Measurements from ENCODE around the gene GAPVD1. TPM values are rescaled to one million over a fixed set of nuclear protein-coding genes. Genes with fewer than 3 reads are reported as not detected.

Gene GAPVD1
- total RNA-seq, 1 experiment from 2014 or later: 53.1 TPM

DNA sequence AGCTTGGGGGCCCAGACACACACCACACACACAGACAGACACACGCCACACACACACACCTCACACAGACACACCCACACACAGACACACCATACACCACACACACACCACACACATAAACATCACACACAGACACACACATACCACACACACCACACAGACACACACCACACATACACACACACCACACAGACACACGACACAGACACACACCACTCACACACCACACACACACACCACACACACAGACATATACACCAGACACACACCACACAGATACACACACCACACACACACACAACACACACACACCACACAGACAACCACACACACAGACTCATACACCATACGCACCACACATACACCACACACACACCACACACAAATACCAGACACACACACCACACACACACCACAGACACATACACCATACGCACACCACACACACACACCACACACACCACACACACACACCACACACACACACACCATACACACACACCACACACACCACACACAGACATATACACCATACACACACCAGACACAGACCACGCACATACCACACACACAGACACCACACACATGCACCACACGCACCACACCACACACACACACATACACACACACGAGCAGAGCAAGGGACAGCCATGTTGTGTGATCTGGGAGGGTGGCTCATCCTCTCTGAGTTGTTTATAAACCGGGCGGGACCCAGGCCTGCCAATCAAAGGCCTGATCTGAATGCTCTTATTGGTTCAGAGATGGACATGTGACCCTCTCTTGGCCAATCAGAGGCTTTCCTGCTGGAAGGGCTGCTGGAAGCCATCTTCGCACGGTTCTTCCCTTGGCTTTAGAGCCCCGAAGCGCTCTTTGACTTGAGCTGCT lies 148.3 kb downstream of the GAPVD1 start (continued):
- TF ChIP-seq ZFX (IDR thresholded peaks at IDR 0.05) (no peak), TCF7L2 (IDR thresholded peaks at IDR 0.05; ENCODE audit: borderline replicate concordance, extremely low read depth, insufficient read depth, insufficient read length) (peak; percentile 75), YY1 (IDR thresholded peaks at IDR 0.05; ENCODE audit: extremely low read depth, insufficient replicate concordance, low read depth, low read length) (peak; percentile 92), ZNF274 (IDR thresholded peaks at IDR 0.05; ENCODE audit: low read depth, low read length) (no peak)

DNA sequence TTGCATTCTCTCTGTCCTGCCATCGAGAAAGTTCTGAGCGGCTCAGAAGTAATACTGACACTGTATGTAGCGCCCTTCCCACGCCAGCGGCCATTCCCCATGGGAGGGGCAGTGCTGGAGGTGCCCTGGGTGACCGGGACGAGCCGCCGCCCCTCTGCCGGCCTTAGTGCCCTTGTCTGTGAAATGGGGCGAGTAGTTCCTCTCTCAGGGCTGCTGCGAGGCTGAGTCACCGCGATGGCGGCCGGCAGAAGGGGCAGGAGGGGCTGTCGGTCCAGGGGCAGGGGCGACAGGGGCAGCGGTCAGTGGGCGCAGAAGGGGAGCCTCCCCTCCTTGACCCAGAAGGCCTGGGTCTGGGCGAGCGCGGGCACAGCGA lies 148.9 kb downstream of the GAPVD1 start:
- TF ChIP-seq SIN3A (IDR thresholded peaks at IDR 0.05; ENCODE audit: low read depth) (no peak), EGR1 (IDR thresholded peaks at IDR 0.05; ENCODE audit: low read depth) (no peak), JUND (IDR thresholded peaks at IDR 0.05) (no peak), ZBTB33 (IDR thresholded peaks at IDR 0.05; ENCODE audit: extremely low read depth, insufficient replicate concordance, low read length) (no peak), CBX3 (IDR thresholded peaks at IDR 0.05; ENCODE audit: low read depth) (no peak), EZH2phosphoT487 (IDR thresholded peaks at IDR 0.05; ENCODE audit: borderline replicate concordance) (no peak)
- DNase-seq (ENCODE audit: low read depth, low spot score) (no peak), ATAC-seq (peak; percentile 18)
- no peaks in the 10 kb centered on the region; the same call in 1 of the 2 replicates for H3K79me2 ChIP-seq (ENCODE audit: insufficient read depth, low read length)
- ChIA-PET RAD21 (ENCODE audit: low non-redundant PET in 1 of 2, low total read pairs in 2 of 2, uncharacterized antibody in 2 of 2, unreplicated experiment in 2 of 2) (no interaction called here), POLR2A (interaction anchor here (2.8 kb wide), 1 partner anchor 11 kb away, joined by 12 read pairs; no protein-coding TSS in a partner anchor), CTCF (no interaction called here)
- H3K4me3 ChIP-seq (replicated peaks in 1 of 2; ENCODE audit: low read depth in 1 of 2, low read length in 2 of 2): peak overlapping the region; percentile 79 to 81
- no peaks in the 10 kb centered on the region for H3K27me3 ChIP-seq (ENCODE audit: insufficient read depth, low read length)
- H3K9me3 ChIP-seq (ENCODE audit: control insufficient read depth in 1 of 2, insufficient read depth in 1 of 2, low read depth in 1 of 2, low read length in 2 of 2): no peaks in the 10 kb centered on the region
- H3K4me1 ChIP-seq (ENCODE audit: control insufficient read depth in 1 of 2, insufficient read depth in 2 of 2, low read length in 2 of 2): peaks cover 17 to 54% of the 10 kb centered on the region in 2 experiments
- intact Hi-C loops (cut with micrococcal nuclease): no loop called here
- no peaks in the 10 kb centered on the region for H4K20me1 ChIP-seq (ENCODE audit: insufficient read depth)
- H3K4me2 ChIP-seq (ENCODE audit: low read length): peak overlapping the region; percentile 92
- H3K9ac ChIP-seq (ENCODE audit: low read length): peak overlapping the region; percentile 83
- TSS peak; percentile 31 for BruUV-seq (replicated peaks)
- H3K27ac ChIP-seq (ENCODE audit: low read depth, low read length): peak overlapping the region; percentile 82
- H2AFZ ChIP-seq (ENCODE audit: low read depth, low read length, poor library complexity, severe bottlenecking): no peak overlapping the region
- H3K9me2 ChIP-seq (ENCODE audit: insufficient read depth): no peaks in the 10 kb centered on the region
- no peaks in the 10 kb centered on the region for H3K36me3 ChIP-seq (ENCODE audit: control insufficient read depth in 1 of 2, insufficient read depth in 2 of 2, low read length in 2 of 2)
